ENCODE data around the gene MIA2.
A peak's percentile ranks its signal among the peaks of the same experiment; 100 is the strongest.
"Not testable (repeated sequence)": the region's sequence is repeated elsewhere in the genome, so short reads cannot be mapped to it uniquely, and the experiment has no call there.

The MIA2 gene

GRCh38 chr14:39276005-39276404 is 42.3 kb downstream of the MIA2 start:
- DNase-seq: no peak

GRCh38 chr14:39276579-39277114 is 42.9 kb downstream of the MIA2 start:
- DNase-seq: no peak

DNA sequence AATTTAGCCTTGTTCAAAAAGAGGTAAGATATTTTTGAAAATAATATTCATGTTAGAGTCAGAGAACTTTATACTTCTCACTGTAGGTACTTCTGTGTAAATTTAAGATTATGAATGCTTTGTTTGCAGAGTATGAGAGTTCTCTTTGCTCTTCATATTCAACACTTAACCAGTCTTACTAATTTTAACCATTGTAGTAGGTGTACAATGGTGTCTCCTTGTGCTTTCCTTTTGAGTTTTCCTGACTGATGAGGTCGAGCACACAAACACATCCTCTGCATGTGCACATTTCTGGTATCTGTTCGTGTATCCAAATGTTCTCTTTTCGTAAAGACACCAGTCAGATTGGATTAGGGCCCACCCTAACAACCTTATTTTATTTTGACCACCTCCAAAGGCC is 45.8 kb downstream of the MIA2 start:
- no peak for DNase-seq

DNA sequence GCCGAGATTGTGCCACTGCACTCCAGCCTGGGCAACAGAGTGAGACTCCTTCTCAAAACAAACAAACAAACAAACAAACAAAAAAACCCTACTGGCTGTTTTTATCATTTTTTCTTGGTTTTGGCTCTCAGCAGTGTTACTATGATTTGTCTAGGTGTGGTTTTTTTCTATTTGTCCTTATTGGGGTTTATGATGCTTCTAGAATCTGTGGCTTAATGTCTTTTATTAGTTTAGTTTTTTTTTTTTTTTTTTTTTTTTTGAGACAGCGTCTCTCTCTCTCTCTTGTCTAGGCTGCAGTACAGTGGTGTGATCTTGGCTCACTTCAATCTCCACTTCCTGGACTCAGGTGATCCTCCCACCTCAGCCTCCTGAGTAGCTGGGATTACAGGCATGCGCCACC is 47.0 kb downstream of the MIA2 start:
- DNase-seq: not testable (repeated sequence)

- no peak for DNase-seq
Measured at GRCh38 chr14:39289523-39289922, 55.8 kb downstream of the MIA2 start.

GRCh38 chr14:39291701-39292100 is 58.0 kb downstream of the MIA2 start:
- DNase-seq: no peak

DNA sequence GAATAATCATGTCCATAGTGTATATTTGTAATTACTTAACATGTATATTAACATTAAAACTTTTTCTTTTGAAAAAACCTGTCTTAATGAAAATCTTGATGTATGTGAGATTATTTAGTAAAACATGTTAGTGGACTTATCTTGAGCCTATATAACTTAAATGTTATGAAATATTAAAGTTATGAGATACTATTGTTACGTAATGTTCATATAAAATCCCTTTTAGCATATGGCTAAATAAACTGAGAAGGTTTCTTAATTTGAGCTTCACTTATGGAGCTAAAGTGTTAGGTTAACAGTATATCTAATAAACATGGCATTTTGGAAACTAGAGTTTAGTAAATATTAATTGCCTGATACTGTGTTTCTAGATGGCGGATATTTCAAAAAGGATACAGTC is 59.9 kb downstream of the MIA2 start:
- DNase-seq: no peak

GRCh38 chr14:39300389-39300788 is 66.7 kb downstream of the MIA2 start:
- DNase-seq: not testable (repeated sequence)

DNA sequence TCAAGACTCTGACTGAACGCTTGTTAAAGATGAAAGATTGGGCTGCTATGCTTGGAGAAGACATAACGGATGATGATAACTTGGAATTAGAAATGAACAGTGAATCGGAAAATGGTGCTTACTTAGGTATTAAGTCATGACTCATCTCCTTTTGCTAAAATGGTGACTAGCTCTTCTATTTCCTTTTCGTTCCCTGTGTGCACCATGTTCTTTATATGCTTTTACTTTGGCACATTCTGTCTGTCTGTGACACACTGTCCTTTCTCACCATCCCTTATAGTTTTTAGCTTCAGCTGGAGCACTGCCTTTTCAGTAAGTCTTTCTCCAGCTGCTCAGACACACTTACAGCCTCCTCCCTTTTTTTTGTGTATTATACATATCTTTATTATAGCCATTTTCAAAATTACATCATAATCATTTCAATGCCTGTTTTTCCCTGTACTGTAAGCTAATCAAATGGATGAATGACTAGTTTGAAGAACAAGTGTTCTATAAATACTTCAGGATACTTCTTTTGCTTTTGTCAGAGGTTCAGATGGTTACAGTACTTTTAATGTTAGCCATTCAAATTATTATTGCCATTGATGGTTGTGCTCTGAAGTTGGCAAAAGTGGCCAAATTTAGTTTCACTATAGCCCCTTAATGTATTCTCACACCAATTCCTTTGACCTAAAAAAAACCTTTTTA is 68.6 kb downstream of the MIA2 start:
- no peak for DNase-seq

DNA sequence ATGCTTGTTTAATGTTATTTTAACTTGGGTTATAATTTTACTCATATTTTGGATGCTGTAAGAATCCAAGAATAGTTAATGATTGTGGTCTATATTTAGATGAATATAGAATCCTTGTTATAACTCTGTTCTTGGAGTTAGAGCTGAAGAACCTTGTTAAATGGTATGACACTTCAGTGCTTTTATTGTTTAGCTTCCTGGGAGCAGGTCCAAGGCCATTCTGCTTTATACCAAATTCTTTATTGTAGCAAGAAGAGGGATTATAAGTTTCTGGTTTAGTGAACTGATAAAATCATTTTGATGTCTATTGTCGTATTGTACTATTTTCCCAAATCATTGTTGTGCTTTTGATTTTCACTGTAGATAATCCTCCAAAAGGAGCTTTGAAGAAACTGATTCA is 69.4 kb downstream of the MIA2 start:
- DNase-seq: no peak

DNA sequence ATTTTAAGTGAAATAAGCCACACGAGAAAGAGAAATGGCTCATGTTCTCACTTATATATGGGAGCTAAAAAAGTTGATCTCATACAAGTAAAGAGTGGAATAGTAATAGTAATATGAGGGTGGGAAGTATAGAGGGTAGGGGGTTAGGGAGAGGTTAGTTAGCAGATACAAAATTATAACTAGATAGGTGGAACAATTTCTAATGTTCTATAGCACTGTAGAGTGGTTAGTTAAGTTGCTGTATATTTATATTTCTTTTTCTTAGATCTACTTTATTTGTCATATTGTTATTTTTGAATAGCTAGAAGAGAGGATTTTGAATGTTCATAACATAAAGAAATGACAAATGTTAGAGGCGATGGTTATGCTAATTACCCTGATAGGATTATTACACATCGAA is 74.1 kb downstream of the MIA2 start:
- DNase-seq: no peak

DNA sequence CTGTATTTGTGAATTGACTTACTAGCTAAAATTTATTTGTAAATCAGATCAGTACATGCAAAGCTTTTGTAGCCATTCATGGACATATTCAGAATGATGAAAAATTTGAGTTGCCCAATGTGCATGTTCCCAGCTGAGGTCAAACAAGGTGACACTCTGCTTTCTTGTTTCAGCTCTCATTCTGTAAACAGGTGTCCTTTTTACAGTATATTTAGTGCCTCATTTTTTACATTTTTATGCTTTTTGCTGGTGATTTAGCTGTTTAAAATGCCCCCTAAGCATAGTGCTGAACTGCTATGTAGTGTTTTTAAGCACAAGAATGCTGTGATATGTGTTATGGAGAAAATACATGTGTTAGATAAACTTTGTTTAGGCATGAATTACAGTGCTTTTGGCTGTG is 76.3 kb downstream of the MIA2 start:
- no peak for DNase-seq

GRCh38 chr14:39315859-39316444 is 82.2 kb downstream of the MIA2 start:
- DNase-seq: peak; percentile 50

- DNase-seq: no peak
Measured at GRCh38 chr14:39316830-39317553, 83.3 kb downstream of the MIA2 start.

GRCh38 chr14:39318574-39318973 is 84.9 kb downstream of the MIA2 start:
- DNase-seq: no peak

DNA sequence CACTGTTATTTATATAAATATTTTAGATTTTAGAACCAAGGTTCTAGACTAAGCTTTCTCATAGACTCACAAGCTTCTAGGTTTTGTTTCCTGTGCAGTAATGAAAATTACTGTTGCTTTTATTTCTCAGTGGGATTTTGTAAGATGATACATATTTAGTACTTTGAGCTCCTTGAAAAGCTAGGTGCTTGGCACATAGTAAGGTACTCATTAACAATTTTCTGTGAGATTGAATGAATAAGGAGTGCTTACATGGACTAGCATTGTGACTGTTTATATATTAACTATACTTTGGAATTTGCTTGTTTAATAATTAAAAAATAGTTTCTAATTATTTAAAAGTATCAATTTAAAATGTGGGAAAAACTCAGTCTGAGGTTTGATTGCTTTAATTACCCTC is 85.7 kb downstream of the MIA2 start:
- DNase-seq: no peak

GRCh38 chr14:39320318-39320717 is 86.6 kb downstream of the MIA2 start:
- DNase-seq: no peak

DNA sequence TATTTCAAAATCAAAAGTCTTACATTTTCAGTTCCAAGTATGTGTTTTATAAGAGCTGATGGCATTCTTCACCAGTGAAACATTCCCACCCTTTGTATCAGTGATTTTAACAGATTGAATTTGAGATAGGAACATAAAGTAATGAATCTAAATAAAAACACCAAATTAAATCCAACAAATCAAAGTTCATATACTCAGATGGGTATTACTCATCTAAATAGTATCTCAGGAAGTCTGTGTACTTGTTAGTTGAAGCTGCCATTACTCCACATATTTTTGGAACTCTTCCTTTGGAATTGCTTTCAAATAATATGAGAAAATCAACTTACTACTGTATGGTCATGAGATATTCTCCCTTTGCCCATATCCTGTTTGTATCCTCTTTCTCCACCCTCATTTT is 89.1 kb downstream of the MIA2 start:
- no peak for DNase-seq

DNA sequence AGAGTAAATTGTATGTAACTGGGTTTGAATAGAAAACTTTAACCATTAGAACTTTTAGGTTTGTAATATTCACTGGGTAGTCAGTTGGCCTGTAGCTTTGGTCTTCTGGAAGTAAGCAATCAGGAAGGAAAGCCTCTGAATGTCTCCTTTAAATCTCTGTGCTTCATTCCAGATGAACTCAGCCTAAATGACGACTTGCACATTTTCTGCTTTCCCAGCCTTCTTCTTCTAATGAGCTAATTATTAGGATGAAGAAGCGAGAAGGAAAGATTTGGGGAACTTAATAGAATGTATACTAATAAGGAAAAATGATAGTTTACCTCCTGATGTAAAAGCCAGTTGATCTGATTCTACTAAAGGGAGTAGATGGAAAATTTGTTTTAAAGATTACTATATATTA is 90.4 kb downstream of the MIA2 start:
- no peak for DNase-seq

DNA sequence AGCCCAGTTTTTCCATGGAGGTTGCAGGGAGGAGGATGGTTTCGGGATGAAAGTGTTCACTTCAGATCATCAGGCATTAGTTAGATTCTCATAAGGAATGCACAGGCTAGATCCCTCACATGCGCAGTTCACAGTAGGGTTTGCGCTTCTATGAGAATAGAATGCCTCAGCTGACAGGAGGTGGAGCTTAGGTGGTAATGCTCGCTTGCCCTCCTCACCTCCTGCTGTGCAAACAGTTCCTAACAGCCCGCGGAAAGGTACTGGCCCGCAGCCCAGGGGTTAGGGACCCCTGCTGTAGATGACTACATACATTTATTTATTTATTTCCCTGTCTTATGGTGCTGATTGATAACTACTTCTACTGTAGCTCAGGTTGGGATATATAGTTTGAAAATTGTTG is 105.3 kb downstream of the MIA2 start:
- DNase-seq: peak; percentile 26

DNA sequence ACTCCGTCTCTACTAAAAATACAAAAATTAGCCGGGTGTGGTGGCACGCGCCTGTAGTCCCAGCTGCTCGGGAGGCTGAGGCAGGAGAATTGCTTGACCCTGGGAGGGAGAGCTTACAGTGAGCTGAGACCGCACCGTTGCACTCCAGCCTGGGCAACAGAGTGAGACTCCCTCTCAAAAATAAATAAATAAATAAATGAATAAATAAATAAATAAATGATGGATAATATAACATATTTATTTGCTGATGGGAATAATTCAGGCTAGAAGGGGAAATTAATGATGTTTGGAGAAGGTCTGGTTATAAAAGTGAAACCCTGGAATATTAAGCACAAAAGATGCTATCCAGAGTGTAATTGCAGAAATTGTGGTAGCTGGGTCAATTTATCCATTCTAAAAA is 107.4 kb downstream of the MIA2 start:
- DNase-seq: not testable (repeated sequence)

- DNase-seq: no peak
Measured at GRCh38 chr14:39342768-39343167, 109.1 kb downstream of the MIA2 start.

DNA sequence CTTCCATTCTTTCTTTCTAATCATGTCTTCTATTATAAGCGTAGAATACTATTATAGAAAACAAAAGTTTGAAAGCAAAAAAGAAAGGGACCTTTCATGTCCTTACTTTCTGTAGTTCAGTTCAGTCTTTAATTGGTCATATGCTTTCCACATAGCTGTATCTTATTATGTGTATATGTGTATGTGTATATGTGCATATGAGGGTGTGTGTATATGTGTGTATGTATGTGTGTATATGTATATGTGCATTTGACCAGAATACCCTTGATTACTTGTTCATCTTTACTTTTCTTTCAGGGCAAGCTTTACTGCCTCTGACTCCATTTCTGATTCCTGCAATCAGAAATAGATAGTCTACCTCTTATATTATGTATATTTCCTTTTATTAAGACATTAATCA is 109.9 kb downstream of the MIA2 start:
- no peak for DNase-seq

- DNase-seq: no peak
Measured at GRCh38 chr14:39350866-39351265, 117.2 kb downstream of the MIA2 start.

All from NCI-H2029 treated with DMSO at 0.1 percent for 48 hours (cell line).